Pons (tissue), 1 donor: ENCODE results near the gene ARNT2.

Experiments used
- DNase-seq: peaks from one replicate; pipeline ENCODE4 v3.0.0-alpha.2; 2016; ENCODE audit warnings: low spot score

ARNT2 gene

DNA sequence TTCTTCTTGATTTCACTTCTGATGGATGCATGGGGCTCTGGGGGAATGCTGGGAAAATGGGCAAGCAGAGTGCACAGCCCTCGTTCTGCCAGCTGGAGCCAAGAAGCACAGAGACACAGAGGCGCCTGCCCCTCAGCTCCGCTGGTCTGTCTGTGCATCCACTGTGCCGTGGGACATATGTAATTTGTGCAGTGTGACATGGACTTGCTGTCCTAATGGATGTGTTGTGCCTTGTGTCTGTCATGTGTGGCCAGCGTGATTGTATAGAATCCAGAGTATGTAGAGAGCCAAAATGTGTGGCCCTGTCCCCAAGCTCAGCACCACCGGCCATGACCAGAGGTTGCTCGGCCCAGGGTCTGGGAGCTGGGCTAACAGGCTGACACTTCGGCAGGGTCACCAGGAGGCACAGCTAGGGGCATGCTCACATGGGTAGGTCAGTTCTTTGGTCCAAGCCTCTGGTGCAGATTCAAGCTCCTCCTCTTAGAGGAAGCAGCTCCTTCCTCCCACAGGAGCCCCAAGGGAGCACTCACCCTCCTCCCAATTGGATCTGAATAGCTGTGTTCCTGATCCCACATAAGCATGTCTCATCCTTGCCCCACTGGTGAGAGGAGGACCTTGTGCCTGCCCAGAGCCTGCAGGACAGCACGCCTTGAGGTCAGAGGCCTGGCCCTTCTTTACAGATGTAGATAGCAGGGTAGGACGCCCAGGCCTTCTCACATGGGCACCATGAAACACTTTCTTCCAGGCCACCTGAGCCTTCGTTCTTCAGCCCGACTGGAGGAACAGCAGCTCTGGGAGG, 190.1 kb downstream of the ARNT2 start:
- DNase-seq, result no peak

DNA sequence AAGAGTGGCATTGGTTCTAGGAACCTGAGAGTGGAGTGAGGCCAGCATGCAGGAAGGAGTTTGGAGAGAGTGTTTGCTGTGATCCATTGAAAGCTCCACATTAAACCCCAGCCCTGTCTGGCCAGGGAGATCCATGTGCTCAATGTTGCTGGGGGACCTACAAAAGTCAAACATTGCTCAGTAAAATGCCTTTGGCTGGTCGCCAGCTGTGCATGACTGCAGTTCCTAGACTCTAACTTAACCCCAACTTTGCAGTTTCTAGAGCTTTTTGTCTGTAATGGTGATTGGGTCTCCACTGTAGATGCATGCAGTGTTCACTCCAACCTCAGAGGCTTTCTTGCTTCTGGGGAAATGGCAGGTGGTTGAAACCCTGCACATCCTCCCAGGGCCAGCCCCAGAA, 191.2 kb downstream of the ARNT2 start:
- no peak for DNase-seq

DNA sequence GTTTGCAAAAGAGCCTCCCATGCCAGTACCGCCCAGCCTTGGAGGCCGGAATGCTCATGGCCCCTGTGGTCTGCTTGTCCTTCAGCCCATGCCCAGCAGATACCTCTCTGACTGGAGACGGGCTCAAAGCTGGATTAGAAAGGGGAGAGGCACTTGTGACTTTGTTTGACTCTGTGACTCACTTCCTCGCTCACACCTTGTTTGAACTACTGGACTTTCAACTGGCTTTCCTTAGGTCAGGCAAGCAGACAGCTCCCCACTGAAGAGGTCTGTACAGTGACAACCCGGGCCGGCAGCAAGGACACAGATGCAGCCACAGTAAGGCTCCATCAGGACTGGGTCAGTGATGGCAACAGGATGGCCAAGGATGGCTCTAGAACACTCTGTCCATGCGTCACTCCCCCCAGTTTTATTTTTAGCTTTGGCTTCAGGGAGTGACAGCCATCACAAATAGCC, 192.4 kb downstream of the ARNT2 start:
- no peak for DNase-seq

GRCh38 chr15:80597076-80597475, 192.9 kb downstream of the ARNT2 start:
- no peak for DNase-seq

DNA sequence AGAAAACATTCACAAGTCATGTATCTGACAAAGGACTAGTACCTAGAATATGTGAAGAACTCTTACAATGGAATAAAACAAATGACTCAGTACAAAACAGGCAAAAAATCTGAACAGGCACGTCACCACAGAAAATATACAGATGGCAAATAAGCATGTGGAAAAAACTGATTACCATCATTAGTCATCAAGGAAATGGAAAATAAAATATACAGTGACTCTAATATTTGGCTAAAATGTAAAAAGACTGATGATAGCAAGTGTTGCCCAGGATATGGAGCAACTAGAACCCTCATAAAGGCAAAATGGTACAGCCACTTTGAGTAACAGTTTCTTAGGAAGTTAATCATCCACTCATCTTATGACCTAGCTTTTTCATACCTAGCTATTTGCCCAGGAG, 195.2 kb downstream of the ARNT2 start:
- no peak for DNase-seq

DNA sequence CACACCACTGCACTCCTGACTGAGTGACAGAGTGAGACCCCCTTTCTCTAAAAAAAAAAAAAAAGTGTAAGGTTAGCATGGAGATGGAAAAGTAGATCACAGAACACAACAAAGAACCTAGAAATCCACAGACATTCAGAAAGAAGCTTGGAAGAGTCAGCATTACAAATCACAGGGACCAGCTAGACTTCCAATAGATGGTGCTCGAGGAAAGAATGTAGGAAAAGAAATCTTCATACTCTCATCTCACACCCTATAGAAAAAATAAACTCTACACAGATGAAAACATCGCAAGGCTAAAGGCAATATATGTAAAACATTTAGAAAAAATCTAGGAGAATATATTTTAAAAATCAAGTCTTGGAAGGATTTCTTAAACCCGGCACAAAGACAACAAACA, 196.4 kb downstream of the ARNT2 start:
- no peak for DNase-seq

DNA sequence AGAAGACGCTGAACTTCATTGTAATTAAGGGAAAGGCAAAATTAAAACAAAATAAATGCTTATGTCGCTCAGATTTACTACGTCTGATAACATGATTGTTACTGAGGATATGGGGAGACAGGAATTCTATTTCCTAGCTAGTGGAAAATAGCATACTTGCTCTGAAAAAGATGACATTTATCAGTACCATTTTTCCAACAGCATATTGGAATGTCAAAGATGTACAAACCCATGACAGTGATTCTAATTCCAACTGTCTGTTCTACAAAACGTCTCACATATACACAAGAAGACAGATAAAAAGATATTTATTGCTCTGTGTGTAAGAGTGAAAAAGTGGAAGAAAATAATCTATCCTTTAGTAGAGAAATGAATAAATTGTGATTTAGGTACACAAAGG, 197.1 kb downstream of the ARNT2 start:
- DNase-seq, result no peak

DNA sequence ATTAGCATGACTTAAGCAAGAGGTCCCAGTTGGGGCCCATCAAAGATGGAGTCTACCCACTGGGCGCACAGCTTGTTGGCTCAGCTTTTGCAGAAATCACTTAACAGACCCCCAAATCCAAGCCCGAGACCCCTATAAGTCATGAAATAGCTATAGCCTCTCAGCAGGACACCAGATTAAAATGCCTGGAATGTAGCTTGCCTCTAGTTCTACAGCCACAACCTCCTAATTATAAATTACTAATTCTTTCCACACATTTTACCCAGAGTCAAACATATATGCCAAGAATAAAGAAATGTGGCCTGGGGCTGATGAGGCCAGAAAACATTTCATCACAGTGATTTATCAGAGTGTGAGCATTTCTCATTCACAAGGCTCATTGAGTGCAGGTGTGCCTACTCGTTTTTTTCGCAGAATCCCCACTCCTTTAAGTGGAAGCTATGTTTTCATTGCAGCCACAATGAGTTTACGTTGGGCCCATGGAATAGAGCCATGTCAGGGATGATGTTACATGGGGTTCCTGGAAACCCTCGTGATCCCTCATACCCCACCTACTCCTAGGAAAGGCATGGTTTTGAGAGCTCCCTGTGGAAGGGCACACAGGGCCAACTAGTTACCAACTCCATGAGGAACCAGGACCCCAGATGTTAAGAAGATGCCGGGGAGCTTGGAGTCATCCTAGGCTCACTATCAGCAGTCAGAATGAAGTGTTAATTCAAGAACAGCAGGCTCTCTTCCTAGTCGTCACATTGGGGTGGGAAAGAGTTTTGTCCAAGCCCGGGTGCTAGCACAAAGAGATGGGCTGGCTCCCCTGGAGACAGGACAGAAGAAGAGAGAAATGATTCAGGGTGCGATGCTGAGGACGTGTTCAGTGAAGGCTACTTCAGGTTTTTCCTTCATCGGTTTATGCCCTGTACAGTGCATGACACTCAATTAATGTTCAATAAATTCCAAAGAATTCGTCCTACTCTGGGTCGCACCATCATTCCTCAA, 200.7 kb downstream of the ARNT2 start:
- DNase-seq, result no peak

DNA sequence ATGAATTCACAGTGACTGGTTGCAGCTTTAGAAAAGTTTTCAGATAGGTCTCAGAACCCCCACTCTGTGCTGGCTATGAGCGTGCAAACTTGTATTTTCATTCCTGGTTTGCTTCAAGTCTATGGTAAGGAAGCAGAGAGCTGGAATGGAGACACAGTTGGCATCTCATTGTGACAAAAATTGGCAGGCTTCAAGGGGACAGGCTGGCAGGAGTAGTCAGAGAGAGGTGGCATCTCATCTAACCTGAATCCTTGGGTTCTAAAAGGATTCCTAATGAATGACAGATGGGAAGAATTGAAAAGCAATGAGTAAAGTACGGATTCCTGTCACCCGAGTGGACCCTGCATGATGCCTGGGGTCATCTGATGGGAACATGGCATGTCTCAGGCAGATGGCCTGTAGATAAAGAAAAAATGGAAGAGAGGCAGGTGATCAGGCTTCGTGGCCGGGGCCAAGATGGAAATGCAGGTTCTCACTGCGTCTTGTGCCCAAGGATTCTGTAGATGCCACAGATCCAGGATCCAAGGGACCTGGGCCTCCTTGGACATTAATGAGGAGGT, 201.5 kb downstream of the ARNT2 start:
- no peak for DNase-seq

DNA sequence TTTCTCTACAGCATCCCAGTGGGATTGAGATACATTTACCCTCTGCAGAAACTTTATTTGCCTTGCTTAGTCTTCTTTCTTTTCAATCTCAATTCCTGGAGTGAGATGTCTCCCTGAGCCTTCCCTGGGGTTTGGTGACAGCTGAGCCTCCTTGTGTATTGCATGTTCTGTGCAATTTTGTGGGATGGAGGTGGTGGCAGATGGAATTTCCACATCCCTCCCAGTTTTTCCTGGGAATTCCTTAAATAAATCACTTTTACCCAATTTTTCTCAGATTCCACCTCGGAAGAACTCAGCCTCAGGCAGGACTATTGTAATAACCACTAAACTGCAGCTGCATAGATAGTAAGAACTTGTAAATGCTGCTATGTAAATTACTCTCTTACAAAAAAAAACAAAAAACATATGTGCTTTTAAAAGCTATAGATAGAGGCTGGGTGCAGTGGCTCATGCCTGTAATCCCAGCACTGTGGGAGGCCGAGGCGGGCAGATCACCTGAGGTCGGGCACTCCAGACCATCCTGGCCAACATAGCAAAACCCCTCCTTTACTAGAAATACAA, 202.4 kb downstream of the ARNT2 start:
- no peak for DNase-seq

DNA sequence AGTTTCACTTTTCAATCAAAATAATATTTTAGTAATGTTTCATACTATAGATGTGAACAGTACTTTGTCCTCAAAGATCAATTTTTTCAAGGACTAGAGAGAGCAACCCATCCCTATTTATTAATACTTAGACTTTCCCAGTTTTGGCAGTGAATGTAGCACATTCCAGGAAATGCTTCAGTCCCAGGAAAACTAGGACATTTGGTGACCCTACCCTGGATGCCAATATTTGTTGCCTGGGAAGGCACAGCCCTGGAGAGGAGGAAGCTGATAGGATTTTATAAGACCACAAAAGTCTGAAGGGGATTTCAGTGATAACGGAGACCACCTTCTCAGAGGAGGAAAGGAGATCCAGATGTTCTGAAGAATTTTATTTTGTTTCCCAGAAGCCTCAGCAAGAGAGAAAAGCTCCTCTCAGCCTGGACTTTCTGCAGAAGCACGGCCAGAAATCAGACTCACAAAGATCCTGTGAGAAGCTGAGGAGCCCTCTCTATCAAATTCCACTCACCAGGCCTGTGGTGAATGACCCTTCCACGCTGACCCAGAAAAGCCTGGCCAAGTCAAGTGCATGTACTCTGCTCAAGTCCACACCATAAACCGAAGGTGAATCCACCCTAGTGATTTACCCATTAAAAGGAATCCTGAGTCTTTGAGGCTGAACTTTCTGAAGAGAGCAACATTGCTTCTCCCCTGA, 203.3 kb downstream of the ARNT2 start:
- DNase-seq, result no peak

DNA sequence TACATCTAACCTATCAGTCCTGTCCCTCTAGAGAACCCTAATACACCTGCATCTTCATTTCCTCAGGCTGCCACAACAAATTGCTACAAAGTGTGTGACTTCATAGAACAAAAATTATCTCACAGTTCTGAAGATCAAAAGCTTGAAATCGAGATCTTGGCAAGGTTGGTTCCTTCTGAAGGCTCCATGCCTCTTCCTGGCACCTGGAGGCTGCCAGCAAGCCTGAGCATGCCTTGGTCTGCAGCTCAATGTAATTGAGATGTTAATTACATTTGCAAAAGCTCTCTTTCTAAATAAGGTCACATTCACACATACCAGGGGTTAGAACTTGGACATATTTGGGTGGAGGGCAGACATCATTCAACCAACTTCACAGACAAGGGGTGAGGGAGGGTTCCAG, 204.5 kb downstream of the ARNT2 start:
- DNase-seq, result no peak

DNA sequence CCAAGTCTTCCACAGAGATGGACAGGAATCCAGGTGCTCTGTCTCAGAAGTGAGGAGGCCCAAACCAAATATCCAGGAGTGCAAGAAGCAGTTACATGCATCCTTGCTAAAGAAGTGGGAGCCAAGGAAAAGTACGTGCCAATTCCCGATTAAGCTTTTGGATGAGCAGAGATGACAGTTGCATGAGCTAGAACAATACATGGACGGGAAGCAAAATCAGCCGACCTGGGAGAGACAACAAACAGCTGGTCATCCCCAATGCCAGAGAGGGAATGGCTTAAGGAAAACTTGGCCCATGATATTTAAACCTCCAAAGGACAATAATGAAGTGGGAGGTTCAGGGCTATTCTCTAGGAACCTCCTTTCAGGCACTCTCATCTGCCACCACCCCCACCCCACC, 204.9 kb downstream of the ARNT2 start:
- no peak for DNase-seq

- peak; percentile 9 for DNase-seq
These were observed 205.3 kb downstream of the ARNT2 start for GRCh38 chr15:80609512-80609946.

DNA sequence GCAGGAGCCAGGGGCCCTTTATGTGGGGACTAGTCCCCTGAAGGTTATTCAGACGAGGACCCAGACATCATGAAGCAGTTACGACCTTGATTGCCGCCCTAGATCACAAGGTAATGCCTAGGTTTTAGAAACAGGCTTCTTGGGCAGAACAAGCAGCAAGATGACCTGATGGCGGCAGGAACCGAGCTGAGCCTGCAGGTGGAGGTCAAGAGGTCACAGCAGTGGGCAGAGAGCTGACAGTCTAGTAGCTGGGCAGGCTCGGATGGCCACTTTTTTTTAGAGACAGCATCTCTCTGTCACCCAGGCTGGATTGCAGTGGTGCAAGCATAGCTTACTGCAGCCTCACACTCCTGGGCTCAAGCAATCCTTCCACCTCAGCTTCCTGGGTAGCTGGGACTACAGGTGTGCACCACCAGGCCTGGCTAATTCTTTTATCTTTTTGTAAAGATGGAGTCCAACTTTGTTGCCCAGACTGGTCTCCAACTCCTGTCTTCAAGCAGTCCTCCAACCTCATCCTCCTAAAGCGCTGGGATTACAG, 207.4 kb downstream of the ARNT2 start:
- DNase-seq, result no peak

GRCh38 chr15:80612118-80612823, 208.1 kb downstream of the ARNT2 start:
- no peak for DNase-seq

DNA sequence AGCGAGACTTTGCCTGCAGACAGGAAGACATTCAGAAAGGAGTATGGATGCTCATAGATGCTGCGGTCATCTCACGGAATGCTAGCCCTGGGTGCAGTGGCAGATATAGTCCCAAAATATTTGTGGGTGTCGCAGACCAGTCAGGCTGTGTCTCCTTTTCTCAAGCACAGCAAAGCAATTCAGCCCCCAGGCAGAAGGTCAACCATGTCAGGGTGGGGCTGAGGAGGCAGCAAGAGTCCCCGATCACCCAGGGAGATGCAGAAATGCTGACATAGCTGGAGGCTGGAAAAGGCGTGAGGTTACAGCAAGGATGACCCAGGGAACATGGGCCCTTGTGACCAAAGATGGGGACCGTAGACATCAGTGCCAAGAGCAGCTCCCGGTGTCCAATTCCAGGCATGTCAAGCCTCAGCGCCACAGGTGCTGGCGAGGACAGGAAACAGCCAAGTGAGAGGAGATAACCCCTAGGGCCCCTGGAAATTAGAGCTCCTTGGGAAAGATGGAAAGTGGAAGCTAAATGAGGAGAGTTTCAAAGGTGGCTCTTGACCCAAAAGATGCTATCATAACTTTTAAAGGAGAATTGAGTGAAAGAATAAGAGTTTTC, 209.7 kb downstream of the ARNT2 start:
- no peak for DNase-seq

GRCh38 chr15:80614711-80615360, 210.7 kb downstream of the ARNT2 start:
- no peak for DNase-seq

GRCh38 chr15:80615361-80615736, 211.2 kb downstream of the ARNT2 start:
- no peak for DNase-seq
